Measurements from ENCODE around the gene AUTS2. TPM values are rescaled to one million over a fixed set of nuclear protein-coding genes. Genes with fewer than 3 reads are reported as not detected.

The AUTS2 gene
- total RNA-seq, 1 experiment from 2014 or later = 256 TPM

- TF ChIP-seq CTCF (conservative IDR thresholded peaks at IDR 0.05) = no peak
- Histone ChIP-seq H4K91ac (ENCODE audit: insufficient read length, low read depth, low read length) (no peak overlapping the region), H3K79me1 (ENCODE audit: insufficient read depth, low read depth, low read length, poor library complexity, severe bottlenecking) (no peaks in the 10 kb centered on the region), H2BK12ac (ENCODE audit: insufficient read length, low read depth, low read length) (no peak overlapping the region), H3K14ac (ENCODE audit: insufficient read depth, low read length) (no peak overlapping the region), H2BK20ac (ENCODE audit: low read depth, low read length, poor library complexity, severe bottlenecking) (no peak overlapping the region), H3K4ac (ENCODE audit: low read depth, low read length) (no peak overlapping the region), H3K79me2 (ENCODE audit: insufficient read depth, low read length) (no peaks in the 10 kb centered on the region), H3K18ac (ENCODE audit: insufficient read length, low read depth, low read length) (no peak overlapping the region), H3K27me3 (ENCODE audit: insufficient read depth, low read length) (no peaks in the 10 kb centered on the region), H3K4me2 (ENCODE audit: insufficient read depth, insufficient read length, low read length) (no peak overlapping the region), H3T11ph (ENCODE audit: low read length) (no peak overlapping the region), H2AK5ac (ENCODE audit: insufficient read length, low read length) (no peak overlapping the region), H3K23me2 (ENCODE audit: insufficient read length, low read depth, low read length, poor library complexity, severe bottlenecking) (no peaks in the 10 kb centered on the region), H3K9me3 (ENCODE audit: control insufficient read depth, low read depth, low read length) (no peaks in the 10 kb centered on the region), H2AFZ (ENCODE audit: low read length) (no peak overlapping the region), H4K20me1 (ENCODE audit: control insufficient read depth, insufficient read depth, insufficient read length) (no peaks in the 10 kb centered on the region), H3K56ac (ENCODE audit: insufficient read length, low read depth, low read length) (no peak overlapping the region), H2BK5ac (ENCODE audit: insufficient read length, low read length) (no peak overlapping the region), H3K9ac (ENCODE audit: extremely low read depth, insufficient read length, low read length) (no peak overlapping the region), H4K8ac (replicated peaks; ENCODE audit: insufficient read length, low read depth, low read length) (no peak overlapping the region), H4K5ac (ENCODE audit: insufficient read length, low read depth, low read length) (no peak overlapping the region), H2BK15ac (ENCODE audit: low read depth, low read length) (no peak overlapping the region), H3K23ac (ENCODE audit: insufficient read length, low read depth, low read length) (no peak overlapping the region), H3K27ac (ENCODE audit: insufficient read length, low read depth, low read length) (no peak overlapping the region), H2BK120ac (ENCODE audit: low read depth, low read length, poor library complexity, severe bottlenecking) (no peak overlapping the region), H3K4me1 (ENCODE audit: insufficient read depth, low read length) (peaks cover 9% of the 10 kb centered on the region)
- Mint-ChIP-seq H3K27me3 (ENCODE audit: low read depth) (peaks cover 23% of the 10 kb centered on the region), H3K36me3 (ENCODE audit: insufficient read depth in 1 of 3, low read depth in 3 of 3) (no peaks in the 10 kb centered on the region), H3K9me3 (no peaks in the 10 kb centered on the region), H3K4me3 (no peak overlapping the region), H3K27ac (no peak overlapping the region), H3K4me1 (peaks cover 28 to 44% of the 10 kb centered on the region in 2 experiments)
- WGBS (ENCODE audit: extremely low coverage, insufficient read length, low lambda C conversion rate) = no CpG with 5 or more reads among the region's 3 CpGs
- DNase-seq = no peak
Observed at GRCh38 chr7:69652947-69653701, 54.8 kb downstream of the AUTS2 start.

Measured in H9 (cell line).